ENCODE measurements around the gene ZC2HC1B. TPM values are rescaled to one million over a fixed set of nuclear protein-coding genes. Genes with fewer than 3 reads are reported as not detected.

The ZC2HC1B gene
- total and polyA plus RNA-seq, 2 of the 8 experiments (the other 6 are each of a cell fraction or from before 2014, with no cell fraction given) = not detected

- no peak for TF ChIP-seq CTBP2 (IDR thresholded peaks at IDR 0.05; ENCODE audit: borderline replicate concordance, insufficient read depth, insufficient read length, low read length)
Observed at GRCh38 chr6:143894655-143895054, 30.4 kb downstream of the ZC2HC1B start (continued).
